Gastrocnemius medialis (tissue), 4 donors: ENCODE data around the gene HGS. TPM values are rescaled to one million over a fixed set of nuclear protein-coding genes. Genes with fewer than 3 reads are reported as not detected.

ENCODE experiments used
- ATAC-seq, 2 donors: fragments of 150-250 bp; one replicate each; pipeline ENCODE4 v1.9.1; 2016
- DNase-seq, 2 donors: peaks; one replicate each; pipeline ENCODE4 v3.0.0-alpha.2; 2019
- H3K27ac ChIP-seq, 4 donors: fragments of 200-600 bp; sonication (generic); 1 replicate in 1 of 4; 2 replicates in 3 of 4; pipeline ENCODE4 v1.5.1; 2016 to 2018; ENCODE audit warnings: mild to moderate bottlenecking in 2 of 4, moderate library complexity in 1 of 4
- H3K27me3 ChIP-seq, 3 donors: fragments of 200-600 bp; sonication (generic) in 2 of 3; 1 replicate in 1 of 3; 2 replicates in 2 of 3; pipeline versions ENCODE4 v1.5.1 to v1.6.0; 2016 to 2019; ENCODE audit warnings: mild to moderate bottlenecking in 1 of 3, moderate library complexity in 1 of 3
- H3K36me3 ChIP-seq, 2 donors: fragments of 200-600 bp; sonication (generic) in 1 of 2; one replicate each; pipeline ENCODE4 v1.5.1; 2017 to 2018
- H3K4me1 ChIP-seq, 2 donors: fragments of 200-600 bp; sonication (generic) in 1 of 2; one replicate each; pipeline ENCODE4 v1.5.1; 2016 to 2017; ENCODE audit warnings: mild to moderate bottlenecking in 2 of 2
- H3K4me3 ChIP-seq, 4 donors: fragments of 200-600 bp; sonication (generic) in 3 of 4; 1 replicate in 1 of 4; 2 replicates in 3 of 4; pipeline ENCODE4 v1.5.1; 2016 to 2019; ENCODE audit warnings: mild to moderate bottlenecking in 2 of 4
- H3K9me3 ChIP-seq, 3 donors: fragments of 200-600 bp; sonication (generic) in 2 of 3; 1 replicate in 1 of 3; 2 replicates in 2 of 3; pipeline ENCODE4 v1.5.1; 2016 to 2019
- CTCF ChIP-seq, 5 experiments: fragments of 450-650 bp in 3 of 5; fragments of 200-600 bp in 2 of 5; sonication (generic) in 2 of 5; IDR thresholded peaks in 4 of 5; conservative IDR thresholded peaks in 1 of 5; 1 replicate in 4 of 5; 2 replicates in 1 of 5; pipeline ENCODE4 v1.5.1; 2016 to 2019; ENCODE audit warnings: antibody characterized with exemption in 5 of 5, mild to moderate bottlenecking in 3 of 5, moderate library complexity in 3 of 5
- POLR2A ChIP-seq, 2 donors: fragments of 450-650 bp; IDR thresholded peaks; one replicate each; pipeline ENCODE4 v1.6.1; 2017; ENCODE audit warnings: antibody characterized with exemption in 2 of 2, mild to moderate bottlenecking in 2 of 2, moderate library complexity in 2 of 2
- in situ Hi-C, 4 donors: fragments of 200-750 bp; cut with MboI; loops; one replicate each; pipeline versions ENCODE4 v1.15.0 to v1.8.0; 2017; ENCODE audit warnings: low sequenced_read_pairs in 4 of 4
- intact Hi-C: fragments of 100-400 bp; cut with DNase I; formaldehyde crosslinking; loops from one replicate; pipeline ENCODE4 v1.15.1; 2023; ENCODE audit warnings: low total_unique reads
- total RNA-seq, 4 donors: library from RNA; depleted of rRNA; stranded (reverse); fragments of >200 nt; gene quantifications; one replicate each; pipeline versions ENCODE4 v1.1.0 to v1.2.3, GENCODE V29; 2016

HGS gene
- 100 to 1,000 TPM in 3 of 4 donors, 10 to 100 TPM in 1; 62.1 to 150 (median 113) TPM for total RNA-seq

- H3K36me3 ChIP-seq: peaks cover 0 to 32% of the 10 kb centered on the region in 2 donors
- ATAC-seq: peak; percentile 99 to 100
- H3K9me3 ChIP-seq: no peaks in the 10 kb centered on the region
- no peaks in the 10 kb centered on the region for H3K27me3 ChIP-seq
- peak within 1 kb of the TSS; percentile 82 to 97 (median 88) for H3K27ac ChIP-seq
- H3K4me1 ChIP-seq: peaks cover 23 to 27% of the 10 kb centered on the region in 2 donors
- in situ Hi-C loops: no loop called here
- TF ChIP-seq CTCF (IDR thresholded peaks at IDR 0.05 in 4 of 5, conservative IDR thresholded peaks at IDR 0.05 in 1 of 5) (no peak), POLR2A (IDR thresholded peaks at IDR 0.05) (peak; percentile 69 to 90)
- peak within 1 kb of the TSS; percentile 90 to 99 (median 97) for H3K4me3 ChIP-seq
- peak; percentile 96 to 99 for DNase-seq
- intact Hi-C loops: loop anchor here (1.0 kb wide), 2 partner anchors 18 to 47 kb away; partner anchors contain the start of genes CCDC137, NPLOC4, OXLD1 and TSPAN10
These were observed at the start of gene HGS, which contains the start of gene ARL16 for GRCh38 chr17:81683584-81684441. HGS (plus strand) TSS chr17:81684011; CDS start chr17:81684067, 56 bp downstream. ARL16 (minus strand) TSS chr17:81683797; CDS start chr17:81683753, 44 bp downstream.

GRCh38 chr17:81635431-81635830 is 48.4 kb upstream of the HGS start:
- peak; percentile 18 to 33 for ATAC-seq
- no peak for TF ChIP-seq CTCF (IDR thresholded peaks at IDR 0.05 in 4 of 5, conservative IDR thresholded peaks at IDR 0.05 in 1 of 5)
- no peak for TF ChIP-seq POLR2A (IDR thresholded peaks at IDR 0.05)
- DNase-seq: peak; percentile 34 to 70
- Histone ChIP-seq H3K36me3 (no peaks in the 10 kb centered on the region), H3K9me3 (no peaks in the 10 kb centered on the region), H3K27me3 (no peaks in the 10 kb centered on the region), H3K4me1 (peaks cover 29 to 34% of the 10 kb centered on the region in 2 donors), H3K27ac (peak overlapping the region; percentile 95 to 98 (median 98)), H3K4me3 (peak overlapping the region; percentile 72 to 97 (median 94))
- in situ Hi-C loops (no loop called here), intact Hi-C loops (no loop called here)

- H3K9me3 ChIP-seq: no peaks in the 10 kb centered on the region
- H3K4me1 ChIP-seq: peaks cover 24 to 29% of the 10 kb centered on the region in 2 donors
- peak in 1 of 2 donors; percentile 50 for DNase-seq
- in situ Hi-C loops: no loop called here
- intact Hi-C loops: loop anchor here (2.0 kb wide), 1 partner anchor 31 kb away; the partner anchor contains the start of genes CCDC137 and OXLD1
- H3K27me3 ChIP-seq: no peaks in the 10 kb centered on the region
- peak overlapping the region; percentile 95 to 98 (median 98) for H3K27ac ChIP-seq
- peak; percentile 64 to 69 for ATAC-seq
- no peaks in the 10 kb centered on the region for H3K36me3 ChIP-seq
- H3K4me3 ChIP-seq: peak overlapping the region; percentile 72 to 97 (median 94)
- TF ChIP-seq POLR2A (IDR thresholded peaks at IDR 0.05) (no peak), CTCF (IDR thresholded peaks at IDR 0.05 in 4 of 5, conservative IDR thresholded peaks at IDR 0.05 in 1 of 5) (no peak)
These were observed 47.8 kb upstream of the HGS start for GRCh38 chr17:81635973-81636504.

GRCh38 chr17:81636505-81637288 is 47.1 kb upstream of the HGS start, which contains the start of the genes NPLOC4 and TSPAN10:
NPLOC4 (minus strand) TSS chr17:81637112; CDS start chr17:81636930, 182 bp downstream.
TSPAN10 (plus strand) TSS chr17:81637196; CDS start chr17:81642413, 5,217 bp downstream.
- in situ Hi-C loops (no loop called here), intact Hi-C loops (loop anchor here (1.0 to 2.0 kb wide), 2 partner anchors 30 to 47 kb away; partner anchors contain the start of genes ARL16, CCDC137 and OXLD1)
- no peaks in the 10 kb centered on the region for H3K27me3 ChIP-seq
- DNase-seq: peak; percentile 73 to 80
- peak within 1 kb of the TSS; percentile 95 to 98 (median 98) for H3K27ac ChIP-seq
- peak in 2 of 5 experiments; percentile 22 to 25 for TF ChIP-seq CTCF (IDR thresholded peaks at IDR 0.05 in 4 of 5, conservative IDR thresholded peaks at IDR 0.05 in 1 of 5)
- peak; percentile 97 to 99 for TF ChIP-seq POLR2A (IDR thresholded peaks at IDR 0.05)
- peaks cover 23 to 26% of the 10 kb centered on the region in 2 donors for H3K4me1 ChIP-seq
- peak within 1 kb of the TSS; percentile 72 to 97 (median 94) for H3K4me3 ChIP-seq
- H3K9me3 ChIP-seq: no peaks in the 10 kb centered on the region
- ATAC-seq: peak; percentile 77
- no peaks in the 10 kb centered on the region for H3K36me3 ChIP-seq
